Right lung (tissue), 10 donors: ENCODE results near the gene PCED1B. TPM values are rescaled to one million over a fixed set of nuclear protein-coding genes. Genes with fewer than 3 reads are reported as not detected.
A peak's percentile ranks its signal among the peaks of the same experiment; 100 is the strongest.
"Not testable (repeated sequence)": the region's sequence is repeated elsewhere in the genome, so short reads cannot be mapped to it uniquely, and the experiment has no call there.

ENCODE experiments used
- DNase-seq, 2 donors: peaks; one replicate each; pipeline ENCODE4 v3.0.0-alpha.2; 2013
- long read RNA-seq, 8 donors: transcript quantifications; one replicate each; lab custom pipeline, GENCODE V29; 2026
- polyA plus RNA-seq, 5 donors: library from polyadenylated mRNA; unstranded; fragments of 120-200 nt; gene quantifications; one replicate each; pipeline versions ENCODE4 v1.2.1 to v1.2.3, GENCODE V29; 2013; ENCODE audit warnings: inconsistent platforms in 1 of 5, low replicate concordance in 1 of 5; ENCODE audit not compliant: insufficient read length in 5 of 5, insufficient read depth in 1 of 5

PCED1B gene
- 1 to 10 TPM in 3 of 5 donors, under 1 TPM in 2; 0.59 to 1.9 (median 1.3) TPM for polyA plus RNA-seq
- long read RNA-seq, donor 1, result 0 reads
- long read RNA-seq, donor 2, result 0 reads
- long read RNA-seq, donor 3, result 0 reads
- long read RNA-seq, donor 4, result 0 reads
- long read RNA-seq, donor 5, result 0 reads
- long read RNA-seq, donor 6, partial matches to known transcripts, result 0 of 1 reads
- long read RNA-seq, donor 6, other reads (novel, unspliced or antisense), result 0 of 1 reads
- long read RNA-seq, donor 7, result 0 reads
- long read RNA-seq, donor 8, result 0 reads

- DNase-seq, result peak in 1 of 2 donors; percentile 44
Observed at GRCh38 chr12:47079468-47079980, at the start of gene PCED1B, which contains the start of gene AMIGO2. Gene PCED1B (plus strand): TSS chr12:47079621. CDS start chr12:47235064, 155,443 bp downstream. Gene AMIGO2 (minus strand): TSS chr12:47079959. CDS start chr12:47079002, 957 bp downstream.

GRCh38 chr12:47029903-47030302 is 49.5 kb upstream of the PCED1B start:
- no peak for DNase-seq

- peak; percentile 35 to 52 for DNase-seq
Observed at GRCh38 chr12:47032644-47033043, 46.8 kb upstream of the PCED1B start.

DNA sequence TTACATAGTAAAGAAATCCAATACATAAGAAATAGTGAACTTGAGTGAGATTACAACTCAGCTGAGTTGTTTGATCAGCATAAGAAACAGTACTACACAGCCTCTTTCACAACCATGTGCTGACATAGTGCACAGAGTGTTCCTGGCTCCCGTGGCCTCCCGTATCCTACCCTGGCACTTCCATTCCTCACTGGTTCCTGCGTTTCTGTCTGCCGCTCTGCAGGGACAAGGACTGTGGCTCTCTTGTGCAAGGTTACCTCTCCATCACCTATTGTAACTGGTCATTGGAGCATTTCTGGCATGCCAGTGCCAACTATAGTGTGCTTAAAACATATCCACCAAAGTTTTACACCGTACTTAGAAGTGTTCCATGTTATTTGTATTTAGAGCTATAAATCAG is 46.3 kb upstream of the PCED1B start:
- DNase-seq, result no peak

DNA sequence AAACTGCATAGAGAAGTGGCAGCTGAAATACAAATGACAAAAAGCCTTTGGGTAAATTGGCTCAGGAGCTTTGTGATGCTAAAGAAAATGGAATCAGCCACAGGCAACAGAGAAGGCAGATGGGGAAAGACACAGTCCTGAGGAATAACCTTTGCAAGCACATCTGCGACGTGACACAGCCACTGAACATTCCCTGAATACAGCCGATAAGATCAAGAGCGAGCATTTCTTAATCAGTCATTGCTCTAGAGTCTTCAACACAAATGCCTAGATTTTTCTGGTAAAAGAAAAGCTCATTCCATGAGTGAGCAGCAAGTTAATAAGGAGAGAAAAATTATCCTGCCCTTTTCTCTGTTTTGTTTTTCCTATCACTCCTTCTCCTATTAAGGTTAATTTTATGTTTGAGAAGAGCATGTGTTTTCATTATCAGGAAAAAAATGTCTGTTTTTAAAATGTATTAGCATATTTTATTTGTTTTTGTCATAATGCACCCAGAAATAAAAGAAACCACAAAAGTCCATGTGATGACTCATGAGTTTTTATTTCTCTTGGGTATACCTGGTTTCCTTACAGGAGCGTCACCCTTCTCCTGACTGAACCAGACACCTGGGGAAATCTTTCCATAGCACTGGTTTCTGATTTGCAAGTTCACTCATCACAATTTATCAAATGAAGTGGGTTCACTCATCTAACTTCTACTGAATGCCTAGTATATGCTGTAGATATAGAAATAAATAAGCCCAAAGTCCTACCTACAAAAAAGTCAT is 45.4 kb upstream of the PCED1B start:
- no peak for DNase-seq

DNA sequence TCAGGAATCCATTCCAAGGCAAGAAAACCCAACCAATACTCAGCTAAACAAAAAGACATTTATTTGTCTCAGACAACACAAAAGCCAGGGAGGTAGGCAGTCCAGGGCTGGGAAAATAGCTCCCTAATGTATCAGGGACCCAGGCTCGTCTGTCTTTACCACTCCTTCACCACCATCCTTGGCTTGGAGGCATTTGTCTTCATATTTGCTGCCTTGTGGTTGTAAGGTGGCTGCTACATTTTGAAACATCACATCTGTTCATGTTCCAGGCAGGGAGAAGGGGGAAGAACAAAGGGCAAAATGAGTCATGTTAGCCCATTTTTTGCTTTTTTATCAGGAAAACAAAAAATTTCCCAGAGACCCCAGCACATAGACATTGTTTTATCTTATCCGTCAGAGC is 44.8 kb upstream of the PCED1B start:
- DNase-seq, result no peak

DNA sequence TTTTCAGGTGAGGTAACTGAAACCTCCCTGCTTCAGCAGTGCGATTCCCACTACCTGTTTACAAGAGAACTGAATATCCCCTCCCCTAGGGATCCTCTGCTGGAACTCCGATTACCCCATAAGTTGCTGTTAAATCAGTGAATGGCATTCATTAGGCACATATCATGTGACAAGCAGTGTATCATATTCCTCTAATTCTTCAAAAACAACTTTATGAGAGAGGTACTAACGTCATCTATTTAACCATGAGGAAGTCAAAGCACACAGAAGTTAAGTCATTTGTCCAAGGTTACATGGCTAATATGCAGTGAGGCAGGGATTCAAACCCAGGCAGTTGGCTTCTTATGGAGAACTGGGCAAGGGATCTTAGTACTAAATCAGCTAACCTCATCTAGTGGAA is 43.9 kb upstream of the PCED1B start:
- DNase-seq, result no peak

DNA sequence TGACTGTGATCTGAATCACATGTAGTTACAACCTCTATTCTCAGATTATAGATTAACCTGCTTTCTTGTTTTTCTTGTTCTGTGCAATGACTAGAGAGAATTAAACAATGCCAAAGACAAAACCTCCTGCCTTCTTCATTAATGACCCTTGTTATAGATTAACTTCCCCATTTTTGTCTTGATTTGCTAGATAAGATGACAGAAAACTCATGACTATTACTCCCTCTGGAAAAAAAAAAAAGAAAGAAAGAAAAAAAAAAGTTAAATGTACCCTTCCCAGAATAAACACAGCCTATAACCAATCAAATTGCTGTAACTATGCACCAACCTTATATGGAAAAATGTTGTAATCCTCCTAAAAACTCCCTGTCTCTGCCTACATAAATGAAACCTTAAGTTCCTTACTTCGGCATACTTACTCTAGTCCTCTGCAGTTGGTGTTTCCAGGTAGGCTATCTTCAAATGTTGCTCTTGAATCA is 41.1 kb upstream of the PCED1B start:
- peak in 1 of 2 donors; percentile 2 for DNase-seq

- no peak for DNase-seq
Observed at GRCh38 chr12:47039079-47039478, 40.3 kb upstream of the PCED1B start.

DNA sequence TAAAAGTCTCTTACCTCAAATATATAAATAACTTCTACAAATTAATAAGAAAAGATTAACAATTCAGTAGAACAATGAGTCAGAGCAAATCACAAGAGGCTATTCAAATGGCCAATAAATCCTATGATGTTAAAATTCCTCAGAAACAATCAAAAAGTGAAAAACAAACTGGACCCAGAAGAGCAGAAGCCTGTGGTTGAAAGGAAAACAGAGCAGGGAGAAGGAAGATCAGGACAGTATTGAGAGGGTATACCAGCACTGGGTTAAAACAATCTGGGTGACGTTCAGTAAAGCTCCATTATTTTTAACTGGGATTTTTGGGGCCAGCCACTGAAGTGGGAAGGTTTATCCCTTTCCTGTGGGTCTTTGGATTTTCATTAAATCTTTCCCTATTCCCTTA is 39.7 kb upstream of the PCED1B start:
- DNase-seq, result no peak

DNA sequence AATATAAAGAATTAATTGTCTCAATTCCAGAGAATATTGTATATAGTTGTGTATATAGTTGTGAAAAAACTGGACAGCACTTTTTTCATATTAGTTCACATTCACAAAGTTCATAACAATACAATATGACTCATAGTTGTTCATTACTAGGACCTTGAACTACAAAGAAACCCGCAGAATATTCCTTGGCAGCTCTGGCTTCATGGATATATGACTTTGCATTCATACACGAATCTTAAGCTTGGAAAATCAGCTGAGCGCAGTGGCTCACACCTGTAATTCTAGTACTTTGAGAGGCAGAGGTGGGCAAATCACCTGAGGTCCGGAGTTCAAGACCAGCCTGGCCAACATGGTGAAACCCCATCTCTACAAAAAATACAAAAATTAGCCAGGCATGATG is 38.1 kb upstream of the PCED1B start:
- no peak for DNase-seq

DNA sequence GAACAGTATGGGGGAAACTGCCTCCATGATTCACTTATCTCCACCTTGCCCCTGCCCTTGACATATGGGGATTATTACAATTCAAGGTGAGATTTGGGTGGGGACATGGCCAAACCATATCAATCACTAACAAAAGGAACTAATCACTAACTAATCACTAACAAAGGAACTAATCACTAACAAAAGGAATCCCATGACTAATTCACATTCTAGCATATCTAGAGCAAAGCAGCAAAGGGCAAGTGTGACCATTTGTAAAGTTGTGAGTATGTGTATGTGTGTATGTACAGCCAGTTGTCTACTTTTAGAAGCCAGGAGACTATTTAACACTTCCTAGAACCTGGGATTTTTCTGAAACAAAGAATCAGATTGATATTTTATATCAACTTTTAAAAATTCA is 30.9 kb upstream of the PCED1B start:
- no peak for DNase-seq

DNA sequence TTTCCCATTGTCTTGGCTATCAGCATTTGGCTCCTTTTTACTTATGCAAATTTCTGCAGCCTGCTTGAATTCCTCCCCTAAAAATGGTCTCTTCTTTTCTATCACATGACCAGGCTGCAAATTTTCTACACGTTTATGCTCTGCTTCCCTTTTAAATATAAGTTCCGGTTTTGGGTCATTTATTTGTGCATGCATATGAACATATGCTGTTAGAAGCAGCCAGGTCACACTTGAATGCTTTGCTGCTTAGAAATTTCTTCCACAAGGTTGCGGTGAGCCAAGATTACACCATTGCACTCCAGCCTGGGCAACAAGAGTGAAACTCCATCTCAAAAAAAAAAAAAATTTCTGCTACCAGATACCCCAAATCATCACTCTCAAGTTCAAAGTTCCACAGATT is 28.1 kb upstream of the PCED1B start:
- not testable (repeated sequence) for DNase-seq

DNA sequence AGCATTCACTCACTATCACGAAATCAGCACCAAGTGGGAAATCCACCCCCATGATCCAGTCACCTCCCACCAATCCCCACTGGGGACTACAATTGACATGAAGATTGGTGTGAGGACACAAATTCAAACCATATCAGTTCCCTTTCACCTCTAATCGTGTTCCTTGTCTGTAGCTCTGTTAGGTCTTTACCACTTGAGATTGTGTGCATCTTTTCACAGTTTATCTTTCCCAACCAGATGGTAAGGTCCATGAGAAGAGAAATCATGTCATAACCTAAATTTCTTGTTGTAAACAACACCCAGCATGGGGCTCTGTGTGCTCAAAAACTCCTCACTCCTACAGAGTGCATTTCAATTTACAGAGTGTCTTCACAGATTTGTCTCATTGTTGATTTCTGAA is 27.1 kb upstream of the PCED1B start:
- DNase-seq, result no peak

GRCh38 chr12:47053961-47054360 is 25.5 kb upstream of the PCED1B start:
- no peak for DNase-seq

GRCh38 chr12:47054659-47055058 is 24.8 kb upstream of the PCED1B start:
- DNase-seq, result no peak

- DNase-seq, result not testable (repeated sequence)
Observed at GRCh38 chr12:47055856-47056255, 23.6 kb upstream of the PCED1B start.

DNA sequence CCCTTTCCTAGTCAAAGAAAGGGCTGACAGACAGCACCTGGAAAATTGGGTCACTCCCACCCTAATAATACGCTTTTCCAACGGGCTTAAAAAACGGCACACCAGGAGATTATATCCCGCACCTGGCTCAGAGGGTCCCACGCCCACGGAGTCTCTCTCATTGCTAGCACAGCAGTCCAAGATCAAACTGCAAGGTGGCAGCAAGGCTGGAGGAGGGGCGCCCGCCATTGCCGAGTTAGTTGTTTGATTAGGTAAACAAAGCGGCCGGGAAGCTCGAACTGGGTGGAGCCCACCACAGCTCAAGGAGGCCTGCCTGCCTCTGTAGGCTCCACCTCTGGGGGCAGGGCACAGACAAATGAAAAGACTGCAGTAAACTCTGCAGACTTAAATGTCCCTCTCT is 22.5 kb upstream of the PCED1B start:
- DNase-seq, result not testable (repeated sequence)

DNA sequence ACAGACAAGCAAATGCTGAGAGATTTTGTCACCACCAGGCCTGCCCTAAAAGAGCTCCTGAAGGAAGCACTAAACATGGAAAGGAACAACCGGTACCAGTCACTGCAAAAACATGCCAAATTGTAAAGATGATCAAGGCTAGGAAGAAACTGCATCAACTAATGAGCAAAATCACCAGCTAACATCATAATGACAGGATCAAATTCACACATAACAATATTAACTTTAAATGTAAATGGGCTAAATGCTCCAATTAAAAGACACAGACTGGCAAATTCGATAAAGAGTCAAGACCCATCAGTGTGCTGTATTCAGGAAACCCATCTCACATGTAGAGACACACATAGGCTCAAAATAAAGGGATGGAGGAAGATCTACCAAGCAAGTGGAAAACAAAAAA is 20.8 kb upstream of the PCED1B start:
- not testable (repeated sequence) for DNase-seq

GRCh38 chr12:47065546-47065945 is 13.9 kb upstream of the PCED1B start:
- DNase-seq, result no peak

GRCh38 chr12:47066278-47067025 is 13.0 kb upstream of the PCED1B start:
- DNase-seq, result no peak

DNA sequence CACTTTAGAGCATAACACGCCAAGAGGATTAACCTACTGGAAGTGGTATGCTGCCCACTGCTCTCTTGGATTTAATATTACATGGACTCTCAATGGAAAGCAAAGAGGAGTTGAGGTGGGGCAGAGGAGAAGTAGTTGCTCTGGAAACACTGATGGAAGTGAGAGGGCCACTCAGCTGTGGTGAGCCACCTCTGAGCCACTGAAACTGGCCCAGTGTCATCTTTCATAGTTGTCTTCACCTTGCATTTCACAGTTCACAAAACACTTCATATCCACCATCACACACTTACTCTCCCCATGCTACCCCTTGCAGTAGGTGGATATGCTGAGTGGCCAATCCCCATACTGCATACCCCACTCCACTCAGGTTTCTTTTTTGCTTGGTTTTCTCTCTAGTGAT is 12.2 kb upstream of the PCED1B start:
- no peak for DNase-seq
